ENCODE results near the gene NF1. TPM values are rescaled to one million over a fixed set of nuclear protein-coding genes. Genes with fewer than 3 reads are reported as not detected.
"Not testable (repeated sequence)": the region's sequence is repeated elsewhere in the genome, so short reads cannot be mapped to it uniquely, and the experiment has no call there.

The NF1 gene
- total RNA-seq, 4 donors from 2014 or later = 23.6 to 47.3 (median 32.0) TPM

DNA sequence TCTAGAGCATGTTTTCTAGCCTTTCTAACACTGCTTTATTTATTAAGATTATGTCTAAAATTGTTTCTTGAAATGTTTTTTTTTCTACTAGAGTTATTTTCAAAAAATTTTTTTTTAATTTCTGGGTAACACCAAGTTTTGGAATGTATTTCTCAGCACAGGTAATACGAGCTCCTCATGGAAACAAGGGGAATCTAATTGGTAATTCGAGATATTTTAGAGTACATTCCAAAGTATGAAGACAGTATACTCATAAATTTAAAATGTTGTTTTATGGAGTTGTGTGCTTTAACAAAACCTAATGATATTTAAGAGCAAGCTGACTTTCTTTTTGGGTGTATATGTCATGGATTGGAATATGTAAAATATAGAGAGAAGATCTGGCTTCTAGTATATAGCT, 159.9 kb downstream of the NF1 start:
- Histone ChIP-seq H3K4me3 (no peak overlapping the region), H3K27me3 (no peaks in the 10 kb centered on the region), H3K4me1 (peaks cover 0 to 8% of the 10 kb centered on the region in 2 donors), H3K27ac (no peak overlapping the region), H3K36me3 (peaks cover 0 to 8% of the 10 kb centered on the region in 2 donors), H3K9me3 (no peaks in the 10 kb centered on the region)
- TF ChIP-seq, protein P1, sequence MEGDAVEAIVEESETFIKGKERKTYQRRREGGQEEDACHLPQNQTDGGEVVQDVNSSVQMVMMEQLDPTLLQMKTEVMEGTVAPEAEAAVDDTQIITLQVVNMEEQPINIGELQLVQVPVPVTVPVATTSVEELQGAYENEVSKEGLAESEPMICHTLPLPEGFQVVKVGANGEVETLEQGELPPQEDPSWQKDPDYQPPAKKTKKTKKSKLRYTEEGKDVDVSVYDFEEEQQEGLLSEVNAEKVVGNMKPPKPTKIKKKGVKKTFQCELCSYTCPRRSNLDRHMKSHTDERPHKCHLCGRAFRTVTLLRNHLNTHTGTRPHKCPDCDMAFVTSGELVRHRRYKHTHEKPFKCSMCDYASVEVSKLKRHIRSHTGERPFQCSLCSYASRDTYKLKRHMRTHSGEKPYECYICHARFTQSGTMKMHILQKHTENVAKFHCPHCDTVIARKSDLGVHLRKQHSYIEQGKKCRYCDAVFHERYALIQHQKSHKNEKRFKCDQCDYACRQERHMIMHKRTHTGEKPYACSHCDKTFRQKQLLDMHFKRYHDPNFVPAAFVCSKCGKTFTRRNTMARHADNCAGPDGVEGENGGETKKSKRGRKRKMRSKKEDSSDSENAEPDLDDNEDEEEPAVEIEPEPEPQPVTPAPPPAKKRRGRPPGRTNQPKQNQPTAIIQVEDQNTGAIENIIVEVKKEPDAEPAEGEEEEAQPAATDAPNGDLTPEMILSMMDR (IDR thresholded peaks at IDR 0.05 in 4 of 5, conservative IDR thresholded peaks at IDR 0.05 in 1 of 5) = no peak
- no peak for TF ChIP-seq POLR2A (IDR thresholded peaks at IDR 0.05)
- in situ Hi-C loops (cut with MboI; ENCODE audit: low sequenced_read_pairs in 4 of 4) (no loop called here), intact Hi-C loops (cut with DNase I; ENCODE audit: low total_unique reads) (no loop called here)
- ATAC-seq (no peak), DNase-seq (no peak)

DNA sequence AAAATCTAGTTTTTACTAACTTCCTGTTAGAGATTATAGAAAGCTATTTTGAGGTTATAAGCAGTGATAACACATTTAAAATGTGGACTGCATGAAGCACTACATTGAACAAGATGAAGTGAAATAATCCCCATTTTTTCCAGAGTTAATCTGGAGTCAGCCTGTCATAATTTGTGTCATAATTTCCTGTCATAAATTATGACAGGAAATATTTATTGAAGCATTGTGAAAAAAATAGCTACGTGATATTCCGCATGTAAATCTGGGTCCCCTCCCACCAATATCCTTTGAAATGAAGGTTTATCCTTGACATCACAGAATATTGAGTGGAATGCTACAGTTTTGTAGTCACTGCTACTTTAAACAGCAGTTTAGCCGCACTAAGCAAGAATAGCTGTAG, 162.2 kb downstream of the NF1 start:
- no peak for DNase-seq
- ATAC-seq = no peak
- Histone ChIP-seq H3K27ac (no peak overlapping the region), H3K27me3 (no peaks in the 10 kb centered on the region), H3K36me3 (peaks cover 0 to 21% of the 10 kb centered on the region in 2 donors), H3K4me3 (no peak overlapping the region), H3K4me1 (no peaks in the 10 kb centered on the region), H3K9me3 (no peaks in the 10 kb centered on the region)
- in situ Hi-C loops (cut with MboI; ENCODE audit: low sequenced_read_pairs in 4 of 4) = no loop called here
- intact Hi-C loops (cut with DNase I; ENCODE audit: low total_unique reads) = no loop called here
- TF ChIP-seq POLR2A (IDR thresholded peaks at IDR 0.05) = no peak
- TF ChIP-seq, protein P1 (IDR thresholded peaks at IDR 0.05 in 4 of 5, conservative IDR thresholded peaks at IDR 0.05 in 1 of 5) = no peak

DNA sequence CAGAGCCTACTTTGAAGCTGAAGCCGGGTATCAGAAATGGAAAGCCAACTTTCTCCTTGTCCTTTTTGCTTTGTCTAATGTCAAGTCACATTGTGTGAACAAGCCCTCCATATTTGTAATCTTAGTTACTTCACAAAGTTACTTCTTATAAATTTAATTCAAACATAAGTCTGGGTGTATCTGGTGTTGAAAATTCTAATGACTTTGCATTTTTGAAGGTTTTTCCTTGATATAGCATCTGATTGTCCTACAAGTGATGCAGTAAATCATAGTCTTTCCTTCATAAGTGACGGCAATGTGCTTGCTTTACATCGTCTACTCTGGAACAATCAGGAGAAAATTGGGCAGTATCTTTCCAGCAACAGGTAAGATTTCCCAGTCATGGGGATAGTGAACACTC, 165.4 kb downstream of the NF1 start:
- H3K9me3 ChIP-seq = no peaks in the 10 kb centered on the region
- no peaks in the 10 kb centered on the region for H3K4me1 ChIP-seq
- no peak for ATAC-seq
- in situ Hi-C loops (cut with MboI; ENCODE audit: low sequenced_read_pairs in 4 of 4) (no loop called here), intact Hi-C loops (cut with DNase I; ENCODE audit: low total_unique reads) (no loop called here)
- H3K36me3 ChIP-seq = peaks cover 0 to 25% of the 10 kb centered on the region in 2 donors
- TF ChIP-seq, protein P1 (IDR thresholded peaks at IDR 0.05 in 4 of 5, conservative IDR thresholded peaks at IDR 0.05 in 1 of 5) = no peak
- TF ChIP-seq POLR2A (IDR thresholded peaks at IDR 0.05) = no peak
- H3K27me3 ChIP-seq = no peaks in the 10 kb centered on the region
- no peak for DNase-seq
- H3K27ac ChIP-seq = no peak overlapping the region
- no peak overlapping the region for H3K4me3 ChIP-seq

DNA sequence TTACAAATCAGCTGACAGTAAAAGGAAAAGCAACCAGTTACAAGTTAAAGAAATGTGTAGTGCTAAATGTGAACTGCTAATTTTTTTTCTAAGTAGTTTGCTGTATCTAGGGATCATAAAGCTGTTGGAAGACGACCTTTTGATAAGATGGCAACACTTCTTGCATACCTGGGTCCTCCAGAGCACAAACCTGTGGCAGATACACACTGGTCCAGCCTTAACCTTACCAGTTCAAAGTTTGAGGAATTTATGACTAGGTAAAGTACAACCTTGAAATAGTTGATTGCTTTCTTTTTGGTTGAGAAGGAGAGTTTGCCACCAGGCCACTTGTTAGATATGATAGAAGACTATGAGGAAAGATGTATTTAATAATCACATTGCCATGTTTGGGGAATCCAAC, 166.8 kb downstream of the NF1 start:
- TF ChIP-seq, protein P1 (IDR thresholded peaks at IDR 0.05 in 4 of 5, conservative IDR thresholded peaks at IDR 0.05 in 1 of 5) = no peak
- TF ChIP-seq POLR2A (IDR thresholded peaks at IDR 0.05) = no peak
- peaks cover 0 to 37% of the 10 kb centered on the region in 2 donors for H3K36me3 ChIP-seq
- no peak for DNase-seq
- no peak overlapping the region for H3K27ac ChIP-seq
- H3K27me3 ChIP-seq = no peaks in the 10 kb centered on the region
- ATAC-seq = no peak
- in situ Hi-C loops (cut with MboI; ENCODE audit: low sequenced_read_pairs in 4 of 4) (no loop called here), intact Hi-C loops (cut with DNase I; ENCODE audit: low total_unique reads) (no loop called here)
- H3K4me1 ChIP-seq = no peaks in the 10 kb centered on the region
- no peak overlapping the region for H3K4me3 ChIP-seq
- H3K9me3 ChIP-seq = no peaks in the 10 kb centered on the region

DNA sequence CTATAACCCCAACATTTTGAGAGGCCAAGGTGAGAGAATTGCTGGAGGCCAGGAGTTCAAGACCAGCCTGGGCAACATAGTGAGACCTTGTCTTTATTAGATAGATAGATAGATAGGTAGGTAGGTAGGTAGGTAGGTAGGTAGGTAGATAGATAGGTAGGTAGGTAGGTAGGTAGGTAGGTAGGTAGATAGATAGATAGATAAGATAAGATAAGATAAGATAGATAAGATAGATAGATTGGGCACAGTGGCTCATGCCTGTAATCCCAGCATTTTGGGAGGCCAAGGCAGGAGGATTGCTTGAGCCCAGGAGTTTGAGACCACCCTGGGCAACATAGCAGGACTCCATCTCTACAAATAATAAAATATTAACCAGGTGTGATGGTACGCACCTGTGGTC, 168.1 kb downstream of the NF1 start:
- ATAC-seq; H3K4me1 ChIP-seq; intact Hi-C loops (cut with DNase I; ENCODE audit: low total_unique reads); H3K27ac ChIP-seq; H3K27me3 ChIP-seq; DNase-seq; H3K4me3 ChIP-seq; in situ Hi-C loops (cut with MboI; ENCODE audit: low sequenced_read_pairs in 4 of 4); H3K9me3 ChIP-seq: not testable (repeated sequence)
- peaks cover 0 to 37% of the 10 kb centered on the region in 2 donors for H3K36me3 ChIP-seq
